Measurements from ENCODE around the gene TBX19.

TBX19 gene

GRCh38 chr1:168335500-168335899 is 54.8 kb downstream of the TBX19 start:
- H3K36me3 Mint-ChIP-seq (ENCODE audit: low read depth): no peaks in the 10 kb centered on the region
- H3K4me1 Mint-ChIP-seq: peaks cover 5% of the 10 kb centered on the region
- TF ChIP-seq CTCF (IDR thresholded peaks at IDR 0.05; ENCODE audit: unreplicated experiment in 3 of 3): no peak

GRCh38 chr1:168338589-168339503 is 58.2 kb downstream of the TBX19 start:
- Mint-ChIP-seq H3K9me3 (no peaks in the 10 kb centered on the region), H3K36me3 (ENCODE audit: low read depth) (no peaks in the 10 kb centered on the region), H3K4me3 (no peak overlapping the region), H3K4me1 (peaks cover 7% of the 10 kb centered on the region), H3K27ac (no peak overlapping the region), H3K27me3 (ENCODE audit: low read depth) (peaks cover 5% of the 10 kb centered on the region)
- TF ChIP-seq CTCF (IDR thresholded peaks at IDR 0.05; ENCODE audit: unreplicated experiment in 3 of 3): no peak

More at GRCh38 chr1:168335500-168335899, 54.8 kb downstream of the TBX19 start:
- Mint-ChIP-seq H3K27ac (no peak overlapping the region), H3K4me3 (no peak overlapping the region), H3K27me3 (ENCODE audit: low read depth) (no peaks in the 10 kb centered on the region), H3K9me3 (no peaks in the 10 kb centered on the region)

- peaks cover 6% of the 10 kb centered on the region for H3K4me1 Mint-ChIP-seq
- H3K27ac Mint-ChIP-seq: no peak overlapping the region
- no peaks in the 10 kb centered on the region for H3K36me3 Mint-ChIP-seq (ENCODE audit: low read depth)
- no peak for TF ChIP-seq CTCF (IDR thresholded peaks at IDR 0.05; ENCODE audit: unreplicated experiment in 3 of 3)
- no peak overlapping the region for H3K4me3 Mint-ChIP-seq
- no peaks in the 10 kb centered on the region for H3K9me3 Mint-ChIP-seq
- peaks cover 5% of the 10 kb centered on the region for H3K27me3 Mint-ChIP-seq (ENCODE audit: low read depth)
Observed at GRCh38 chr1:168340781-168341482, 60.3 kb downstream of the TBX19 start.

- Mint-ChIP-seq H3K4me1 (peaks cover 6% of the 10 kb centered on the region), H3K27me3 (ENCODE audit: low read depth) (peaks cover 5% of the 10 kb centered on the region), H3K4me3 (no peak overlapping the region), H3K9me3 (peaks cover under 1% of the 10 kb centered on the region), H3K27ac (no peak overlapping the region), H3K36me3 (ENCODE audit: low read depth) (no peaks in the 10 kb centered on the region)
- TF ChIP-seq CTCF (IDR thresholded peaks at IDR 0.05; ENCODE audit: unreplicated experiment in 3 of 3): no peak
Observed at GRCh38 chr1:168341483-168341975, 60.9 kb downstream of the TBX19 start.

- peaks cover 5% of the 10 kb centered on the region for H3K27me3 Mint-ChIP-seq (ENCODE audit: low read depth)
- H3K4me3 Mint-ChIP-seq: peak overlapping the region; percentile 3 to 42 (median 41)
- peak; percentile 61 to 84 (median 80) for TF ChIP-seq CTCF (IDR thresholded peaks at IDR 0.05; ENCODE audit: unreplicated experiment in 3 of 3)
- H3K9me3 Mint-ChIP-seq: peaks cover 5% of the 10 kb centered on the region
- H3K27ac Mint-ChIP-seq: peak overlapping the region in 1 of 3 experiments; percentile 70
- peaks cover 6% of the 10 kb centered on the region for H3K4me1 Mint-ChIP-seq
- no peaks in the 10 kb centered on the region for H3K36me3 Mint-ChIP-seq (ENCODE audit: low read depth)
Observed at GRCh38 chr1:168342572-168343280, 62.0 kb downstream of the TBX19 start.

Data from nephron (organoid).